ENCODE measurements around the gene OARD1. TPM values are rescaled to one million over a fixed set of nuclear protein-coding genes. Genes with fewer than 3 reads are reported as not detected.

Gene OARD1
- total RNA-seq, 3 donors from 2014 or later = 17.0 to 26.2 (median 22.3) TPM

DNA sequence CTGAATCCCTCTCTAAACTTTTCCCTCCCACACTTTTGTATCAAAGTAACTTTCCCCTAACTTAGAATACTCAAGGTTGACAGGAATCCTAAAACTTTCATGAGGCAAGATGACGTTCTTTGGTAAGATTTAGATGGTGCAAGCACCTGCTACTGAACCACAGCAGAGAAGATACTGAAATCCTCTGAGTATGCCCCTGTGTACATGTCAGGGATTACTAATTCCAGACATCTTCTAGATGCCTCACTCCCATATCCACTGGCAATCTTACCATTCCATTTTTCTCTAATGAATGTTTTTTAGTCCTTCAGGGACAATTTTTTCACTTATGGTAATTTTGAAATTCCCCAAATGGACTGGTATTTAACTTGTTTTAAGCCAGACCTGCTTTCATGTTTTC lies 10.1 kb downstream of the OARD1 start:
- no peaks in the 10 kb centered on the region for H3K36me3 ChIP-seq
- DNase-seq (ENCODE audit: low spot score in 2 of 2) = no peak
- intact Hi-C loops (cut with DNase I; ENCODE audit: low total_unique reads) = no loop called here
- no peaks in the 10 kb centered on the region for H3K4me1 ChIP-seq
- no peak for TF ChIP-seq POLR2A (IDR thresholded peaks at IDR 0.05)
- TF ChIP-seq, protein P1, sequence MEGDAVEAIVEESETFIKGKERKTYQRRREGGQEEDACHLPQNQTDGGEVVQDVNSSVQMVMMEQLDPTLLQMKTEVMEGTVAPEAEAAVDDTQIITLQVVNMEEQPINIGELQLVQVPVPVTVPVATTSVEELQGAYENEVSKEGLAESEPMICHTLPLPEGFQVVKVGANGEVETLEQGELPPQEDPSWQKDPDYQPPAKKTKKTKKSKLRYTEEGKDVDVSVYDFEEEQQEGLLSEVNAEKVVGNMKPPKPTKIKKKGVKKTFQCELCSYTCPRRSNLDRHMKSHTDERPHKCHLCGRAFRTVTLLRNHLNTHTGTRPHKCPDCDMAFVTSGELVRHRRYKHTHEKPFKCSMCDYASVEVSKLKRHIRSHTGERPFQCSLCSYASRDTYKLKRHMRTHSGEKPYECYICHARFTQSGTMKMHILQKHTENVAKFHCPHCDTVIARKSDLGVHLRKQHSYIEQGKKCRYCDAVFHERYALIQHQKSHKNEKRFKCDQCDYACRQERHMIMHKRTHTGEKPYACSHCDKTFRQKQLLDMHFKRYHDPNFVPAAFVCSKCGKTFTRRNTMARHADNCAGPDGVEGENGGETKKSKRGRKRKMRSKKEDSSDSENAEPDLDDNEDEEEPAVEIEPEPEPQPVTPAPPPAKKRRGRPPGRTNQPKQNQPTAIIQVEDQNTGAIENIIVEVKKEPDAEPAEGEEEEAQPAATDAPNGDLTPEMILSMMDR (IDR thresholded peaks at IDR 0.05) = no peak
- no peak for TF ChIP-seq POLR2AphosphoS5 (IDR thresholded peaks at IDR 0.05)
- H3K27ac ChIP-seq = no peak overlapping the region
- no peak overlapping the region for H3K4me3 ChIP-seq
- H3K9me3 ChIP-seq = no peaks in the 10 kb centered on the region
- H3K27me3 ChIP-seq = no peaks in the 10 kb centered on the region

DNA sequence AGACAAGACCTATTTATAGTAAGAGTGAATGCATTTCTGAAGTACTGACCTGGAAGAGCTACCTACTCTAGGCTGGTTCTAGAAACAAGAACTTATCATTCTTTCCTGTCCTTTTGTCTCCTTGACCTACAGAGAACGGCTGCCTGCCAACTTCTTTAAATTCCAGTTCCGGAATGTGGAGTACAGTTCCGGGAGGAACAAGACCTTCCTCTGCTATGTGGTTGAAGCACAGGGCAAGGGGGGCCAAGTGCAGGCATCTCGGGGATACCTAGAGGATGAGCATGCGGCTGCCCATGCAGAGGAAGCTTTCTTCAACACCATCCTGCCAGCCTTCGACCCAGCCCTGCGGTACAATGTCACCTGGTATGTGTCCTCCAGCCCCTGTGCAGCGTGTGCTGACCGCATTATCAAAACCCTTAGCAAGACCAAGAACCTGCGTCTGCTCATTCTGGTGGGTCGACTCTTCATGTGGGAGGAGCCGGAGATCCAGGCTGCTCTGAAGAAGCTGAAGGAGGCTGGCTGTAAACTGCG lies 10.9 kb downstream of the OARD1 start:
- DNase-seq (ENCODE audit: low spot score in 2 of 2) = no peak
- TF ChIP-seq POLR2A (IDR thresholded peaks at IDR 0.05) (no peak), POLR2AphosphoS5 (IDR thresholded peaks at IDR 0.05) (no peak)
- TF ChIP-seq, protein P1 (IDR thresholded peaks at IDR 0.05) = no peak
- Histone ChIP-seq H3K4me1 (no peaks in the 10 kb centered on the region), H3K27me3 (no peaks in the 10 kb centered on the region), H3K27ac (no peak overlapping the region), H3K36me3 (no peaks in the 10 kb centered on the region), H3K9me3 (no peaks in the 10 kb centered on the region), H3K4me3 (no peak overlapping the region)
- intact Hi-C loops (cut with DNase I; ENCODE audit: low total_unique reads) = no loop called here

DNA sequence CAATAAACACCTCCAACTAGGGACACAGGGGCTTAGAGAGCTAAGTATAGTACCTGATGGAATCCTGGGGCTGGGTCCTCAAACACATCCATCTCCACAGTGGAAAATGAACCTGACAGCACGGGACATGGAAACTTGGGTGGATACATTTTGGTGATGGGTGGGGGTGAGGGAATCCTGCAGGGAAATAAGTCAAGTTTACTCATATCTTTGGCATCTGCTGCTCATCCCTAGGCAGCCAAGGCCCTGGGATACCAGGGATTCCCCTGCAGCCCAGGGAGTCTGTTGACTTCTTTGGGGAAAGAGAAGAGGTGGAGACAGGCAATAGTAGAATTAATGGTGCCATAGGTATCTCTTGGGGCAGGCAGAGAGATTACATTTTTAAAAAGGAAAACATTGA lies 12.6 kb downstream of the OARD1 start:
- no peak for DNase-seq (ENCODE audit: low spot score in 2 of 2)
- Histone ChIP-seq H3K9me3 (no peaks in the 10 kb centered on the region), H3K27me3 (no peaks in the 10 kb centered on the region), H3K4me3 (no peak overlapping the region), H3K36me3 (no peaks in the 10 kb centered on the region), H3K4me1 (no peaks in the 10 kb centered on the region), H3K27ac (no peak overlapping the region)
- TF ChIP-seq POLR2A (IDR thresholded peaks at IDR 0.05) = no peak
- no peak for TF ChIP-seq POLR2AphosphoS5 (IDR thresholded peaks at IDR 0.05)
- TF ChIP-seq, protein P1 (IDR thresholded peaks at IDR 0.05) = no peak
- intact Hi-C loops (cut with DNase I; ENCODE audit: low total_unique reads) = no loop called here

DNA sequence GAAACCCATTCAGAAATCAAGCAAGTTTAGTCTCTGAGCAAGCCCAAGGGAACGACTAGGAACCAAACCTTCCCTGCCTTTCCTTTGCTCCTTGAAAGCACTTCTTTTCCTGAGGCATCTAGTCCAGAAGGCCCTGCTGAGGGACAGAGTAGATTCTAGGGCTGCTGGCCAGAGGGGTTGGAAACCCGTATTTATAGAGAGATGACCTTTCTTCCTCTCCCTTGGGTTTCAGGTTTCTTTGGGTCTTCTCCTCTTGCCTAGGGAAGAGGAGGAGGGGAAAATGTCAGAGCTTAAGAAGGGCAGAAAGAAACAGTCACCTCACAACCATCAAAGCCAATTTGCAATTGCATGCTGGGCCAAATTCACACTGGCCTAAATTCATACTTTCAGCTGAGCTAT lies 13.4 kb downstream of the OARD1 start:
- DNase-seq (ENCODE audit: low spot score in 2 of 2) = no peak
- no peak for TF ChIP-seq POLR2AphosphoS5 (IDR thresholded peaks at IDR 0.05)
- no peak for TF ChIP-seq POLR2A (IDR thresholded peaks at IDR 0.05)
- TF ChIP-seq, protein P1 (IDR thresholded peaks at IDR 0.05) = no peak
- Histone ChIP-seq H3K36me3 (no peaks in the 10 kb centered on the region), H3K27ac (no peak overlapping the region), H3K27me3 (no peaks in the 10 kb centered on the region), H3K9me3 (no peaks in the 10 kb centered on the region), H3K4me1 (no peaks in the 10 kb centered on the region), H3K4me3 (no peak overlapping the region)
- intact Hi-C loops (cut with DNase I; ENCODE audit: low total_unique reads) = no loop called here

DNA sequence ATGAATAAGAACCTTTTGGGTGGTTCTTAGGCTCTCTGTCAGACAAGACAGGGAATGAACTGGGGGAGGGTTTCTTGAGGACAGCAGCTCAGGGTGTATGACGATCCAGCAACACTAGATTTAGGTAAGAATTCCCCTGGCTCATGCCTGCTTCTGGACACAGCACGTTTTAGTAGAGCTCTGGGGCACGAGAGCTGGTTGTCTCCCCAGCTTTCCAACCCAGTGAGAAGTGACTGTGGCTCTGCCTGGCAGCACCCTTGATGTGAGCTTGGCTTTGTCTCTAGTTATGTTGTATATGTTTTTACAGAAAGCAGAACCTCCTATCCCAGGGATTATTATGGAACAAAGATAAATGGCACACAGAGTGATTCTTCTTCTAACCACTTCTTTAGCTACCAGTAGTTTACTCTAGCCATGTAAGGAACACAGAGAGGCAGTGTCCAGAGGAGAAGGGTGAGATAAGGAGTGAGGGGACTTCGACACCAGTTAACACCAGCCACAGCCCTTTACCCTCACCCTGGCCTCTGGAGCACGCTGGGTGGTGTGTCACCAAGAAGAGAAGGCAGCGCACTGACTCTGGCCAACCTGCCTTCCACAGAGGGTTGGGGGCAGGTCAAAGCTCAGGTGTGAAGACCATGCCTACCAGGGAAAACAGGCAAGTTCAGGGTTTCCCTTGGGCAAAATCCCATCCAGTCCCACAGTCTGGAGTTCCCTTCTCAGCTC lies 15.2 kb downstream of the OARD1 start:
- Histone ChIP-seq H3K4me3 (no peak overlapping the region), H3K27ac (no peak overlapping the region), H3K4me1 (no peaks in the 10 kb centered on the region), H3K27me3 (no peaks in the 10 kb centered on the region), H3K9me3 (no peaks in the 10 kb centered on the region), H3K36me3 (no peaks in the 10 kb centered on the region)
- TF ChIP-seq POLR2AphosphoS5 (IDR thresholded peaks at IDR 0.05) = no peak
- TF ChIP-seq, protein P1 (IDR thresholded peaks at IDR 0.05) = no peak
- intact Hi-C loops (cut with DNase I; ENCODE audit: low total_unique reads) = no loop called here
- DNase-seq (ENCODE audit: low spot score in 2 of 2) = no peak

All from breast epithelium (tissue), 4 donors.